Measurements from ENCODE around the gene ATAD3C. TPM values are rescaled to one million over a fixed set of nuclear protein-coding genes. Genes with fewer than 3 reads are reported as not detected.

Gene ATAD3C
- total and polyA plus RNA-seq, 2 experiments from 2014 or later = 0.45 to 1.3 TPM

DNA sequence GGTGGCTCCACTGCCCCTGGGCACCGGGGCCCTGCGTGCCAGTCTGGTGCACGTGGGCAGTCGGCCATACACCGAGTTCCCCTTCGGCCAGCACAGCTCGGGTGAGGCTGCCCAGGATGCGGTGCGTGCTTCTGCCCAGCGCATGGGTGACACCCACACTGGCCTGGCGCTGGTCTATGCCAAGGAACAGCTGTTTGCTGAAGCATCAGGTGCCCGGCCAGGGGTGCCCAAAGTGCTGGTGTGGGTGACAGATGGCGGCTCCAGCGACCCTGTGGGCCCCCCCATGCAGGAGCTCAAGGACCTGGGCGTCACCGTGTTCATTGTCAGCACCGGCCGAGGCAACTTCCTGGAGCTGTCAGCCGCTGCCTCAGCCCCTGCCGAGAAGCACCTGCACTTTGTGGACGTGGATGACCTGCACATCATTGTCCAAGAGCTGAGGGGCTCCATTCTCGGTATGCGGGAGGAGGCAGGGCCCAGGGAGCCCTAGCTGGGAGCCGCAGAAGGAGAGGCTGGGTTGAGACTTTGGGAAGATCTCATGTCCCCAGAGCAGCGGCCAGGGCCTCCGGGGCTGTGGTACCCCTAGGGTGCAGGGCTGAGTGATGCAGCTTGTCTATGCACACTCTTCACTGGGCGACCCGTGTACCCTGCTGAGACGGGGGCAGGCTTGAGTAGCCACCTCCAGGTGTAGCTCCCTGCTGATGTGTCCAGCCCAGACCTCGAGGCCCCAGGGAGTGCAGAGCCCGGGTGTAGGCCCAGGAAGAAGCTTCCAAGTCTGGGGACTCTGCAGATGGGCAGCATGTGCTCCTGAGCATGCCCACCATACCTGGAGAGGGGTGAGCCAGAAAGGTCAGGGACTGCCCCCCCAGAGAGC is 12.2 kb upstream of the ATAD3C start:
- Histone ChIP-seq H3K4me3 (no peak overlapping the region), H3K9me2 (ENCODE audit: insufficient read depth) (no peaks in the 10 kb centered on the region), H3K27me3 (ENCODE audit: insufficient read depth) (no peaks in the 10 kb centered on the region), H3K4me2 (no peak overlapping the region), H4K20me1 (replicated peaks; ENCODE audit: insufficient read depth) (no peaks in the 10 kb centered on the region), H2AFZ (no peak overlapping the region), H3F3A (replicated peaks; ENCODE audit: low read depth) (peaks cover 17% of the 10 kb centered on the region), H3K27ac (ENCODE audit: low read depth) (no peak overlapping the region), H3K36me3 (ENCODE audit: insufficient read depth) (no peaks in the 10 kb centered on the region), H3K79me2 (replicated peaks; ENCODE audit: insufficient read depth) (0 out of 2 replicates have a peak, but pooled peaks cover 2% of the 10 kb centered on the region), H3K4me1 (ENCODE audit: insufficient read depth) (peaks cover 26% of the 10 kb centered on the region)
- ATAC-seq (no peak), DNase-seq (ENCODE audit: low spot score) (no peak)
- H3K27me3 Mint-ChIP-seq (ENCODE audit: insufficient read depth, low read depth, poor library complexity) = peaks cover 12% of the 10 kb centered on the region
- no peak overlapping the region for H3K27ac Mint-ChIP-seq
- H3K9me3 Mint-ChIP-seq = no peaks in the 10 kb centered on the region
- H3K4me1 Mint-ChIP-seq = peaks cover 21% of the 10 kb centered on the region
- peaks cover 4% of the 10 kb centered on the region; the same call in 2 of the 3 replicates for H3K36me3 Mint-ChIP-seq (ENCODE audit: low read depth)
- TF ChIP-seq, protein P1, sequence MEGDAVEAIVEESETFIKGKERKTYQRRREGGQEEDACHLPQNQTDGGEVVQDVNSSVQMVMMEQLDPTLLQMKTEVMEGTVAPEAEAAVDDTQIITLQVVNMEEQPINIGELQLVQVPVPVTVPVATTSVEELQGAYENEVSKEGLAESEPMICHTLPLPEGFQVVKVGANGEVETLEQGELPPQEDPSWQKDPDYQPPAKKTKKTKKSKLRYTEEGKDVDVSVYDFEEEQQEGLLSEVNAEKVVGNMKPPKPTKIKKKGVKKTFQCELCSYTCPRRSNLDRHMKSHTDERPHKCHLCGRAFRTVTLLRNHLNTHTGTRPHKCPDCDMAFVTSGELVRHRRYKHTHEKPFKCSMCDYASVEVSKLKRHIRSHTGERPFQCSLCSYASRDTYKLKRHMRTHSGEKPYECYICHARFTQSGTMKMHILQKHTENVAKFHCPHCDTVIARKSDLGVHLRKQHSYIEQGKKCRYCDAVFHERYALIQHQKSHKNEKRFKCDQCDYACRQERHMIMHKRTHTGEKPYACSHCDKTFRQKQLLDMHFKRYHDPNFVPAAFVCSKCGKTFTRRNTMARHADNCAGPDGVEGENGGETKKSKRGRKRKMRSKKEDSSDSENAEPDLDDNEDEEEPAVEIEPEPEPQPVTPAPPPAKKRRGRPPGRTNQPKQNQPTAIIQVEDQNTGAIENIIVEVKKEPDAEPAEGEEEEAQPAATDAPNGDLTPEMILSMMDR (conservative IDR thresholded peaks at IDR 0.05; ENCODE audit: low read depth in 2 of 2) = no peak
- peak overlapping the region; percentile 83; the same call in 1 of the 3 replicates for H3K4me3 Mint-ChIP-seq

DNA sequence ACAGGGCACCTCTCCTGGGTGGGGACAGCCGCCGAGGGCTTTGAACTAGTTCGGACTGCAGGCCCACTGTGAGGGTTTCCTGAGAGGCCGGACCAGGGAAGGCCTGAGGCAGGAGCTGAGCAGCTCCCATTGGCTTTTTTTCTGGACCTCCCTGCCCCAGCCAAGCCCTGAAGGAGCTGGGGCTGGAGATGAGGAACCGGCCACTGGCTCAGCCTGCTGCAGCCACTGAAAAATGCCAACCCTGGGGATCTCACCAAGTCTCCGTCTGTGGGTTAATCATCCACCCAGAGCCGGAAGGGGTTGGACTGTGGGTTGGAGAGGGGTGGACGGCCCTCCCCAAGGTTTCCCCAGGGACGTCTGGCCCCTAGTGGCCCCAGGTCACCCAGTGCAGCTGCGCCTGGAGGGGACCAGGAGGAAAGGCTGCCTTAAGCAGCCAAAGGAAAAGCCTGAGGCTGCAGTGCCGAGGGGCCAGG is 11.5 kb upstream of the ATAD3C start:
- no peak overlapping the region for H3K27ac ChIP-seq (ENCODE audit: low read depth)
- H3K27me3 ChIP-seq (ENCODE audit: insufficient read depth) = no peaks in the 10 kb centered on the region
- H3K4me1 Mint-ChIP-seq = peaks cover 17% of the 10 kb centered on the region
- H3K27ac Mint-ChIP-seq = no peak overlapping the region
- H3K36me3 Mint-ChIP-seq (ENCODE audit: low read depth) = peaks cover 4% of the 10 kb centered on the region; the same call in 2 of the 3 replicates
- no peak for DNase-seq (ENCODE audit: low spot score)
- no peaks in the 10 kb centered on the region for H4K20me1 ChIP-seq (replicated peaks; ENCODE audit: insufficient read depth)
- peaks cover 17% of the 10 kb centered on the region for H3F3A ChIP-seq (replicated peaks; ENCODE audit: low read depth)
- no peak overlapping the region for H3K4me2 ChIP-seq
- no peaks in the 10 kb centered on the region for H3K9me2 ChIP-seq (ENCODE audit: insufficient read depth)
- peaks cover 12% of the 10 kb centered on the region for H3K27me3 Mint-ChIP-seq (ENCODE audit: insufficient read depth, low read depth, poor library complexity)
- no peak for ATAC-seq
- H3K36me3 ChIP-seq (ENCODE audit: insufficient read depth) = no peaks in the 10 kb centered on the region
- no peaks in the 10 kb centered on the region for H3K9me3 Mint-ChIP-seq
- H2AFZ ChIP-seq = no peak overlapping the region
- 0 out of 2 replicates have a peak, but pooled peaks cover 2% of the 10 kb centered on the region for H3K79me2 ChIP-seq (replicated peaks; ENCODE audit: insufficient read depth)
- H3K4me3 Mint-ChIP-seq = no peak overlapping the region
- peaks cover 19% of the 10 kb centered on the region for H3K4me1 ChIP-seq (ENCODE audit: insufficient read depth)
- no peak overlapping the region for H3K4me3 ChIP-seq
- TF ChIP-seq POLR2AphosphoS5 (IDR thresholded peaks at IDR 0.05; ENCODE audit: low read depth) (no peak), CREB1 (CRISPR knock-in tag; IDR thresholded peaks at IDR 0.05; ENCODE audit: low read depth) (no peak), EZH2 (IDR thresholded peaks at IDR 0.05; ENCODE audit: low read depth, unreplicated experiment) (no peak), ZNF331 (CRISPR knock-in tag; IDR thresholded peaks at IDR 0.05; ENCODE audit: low read depth) (no peak)
- TF ChIP-seq, protein P2, sequence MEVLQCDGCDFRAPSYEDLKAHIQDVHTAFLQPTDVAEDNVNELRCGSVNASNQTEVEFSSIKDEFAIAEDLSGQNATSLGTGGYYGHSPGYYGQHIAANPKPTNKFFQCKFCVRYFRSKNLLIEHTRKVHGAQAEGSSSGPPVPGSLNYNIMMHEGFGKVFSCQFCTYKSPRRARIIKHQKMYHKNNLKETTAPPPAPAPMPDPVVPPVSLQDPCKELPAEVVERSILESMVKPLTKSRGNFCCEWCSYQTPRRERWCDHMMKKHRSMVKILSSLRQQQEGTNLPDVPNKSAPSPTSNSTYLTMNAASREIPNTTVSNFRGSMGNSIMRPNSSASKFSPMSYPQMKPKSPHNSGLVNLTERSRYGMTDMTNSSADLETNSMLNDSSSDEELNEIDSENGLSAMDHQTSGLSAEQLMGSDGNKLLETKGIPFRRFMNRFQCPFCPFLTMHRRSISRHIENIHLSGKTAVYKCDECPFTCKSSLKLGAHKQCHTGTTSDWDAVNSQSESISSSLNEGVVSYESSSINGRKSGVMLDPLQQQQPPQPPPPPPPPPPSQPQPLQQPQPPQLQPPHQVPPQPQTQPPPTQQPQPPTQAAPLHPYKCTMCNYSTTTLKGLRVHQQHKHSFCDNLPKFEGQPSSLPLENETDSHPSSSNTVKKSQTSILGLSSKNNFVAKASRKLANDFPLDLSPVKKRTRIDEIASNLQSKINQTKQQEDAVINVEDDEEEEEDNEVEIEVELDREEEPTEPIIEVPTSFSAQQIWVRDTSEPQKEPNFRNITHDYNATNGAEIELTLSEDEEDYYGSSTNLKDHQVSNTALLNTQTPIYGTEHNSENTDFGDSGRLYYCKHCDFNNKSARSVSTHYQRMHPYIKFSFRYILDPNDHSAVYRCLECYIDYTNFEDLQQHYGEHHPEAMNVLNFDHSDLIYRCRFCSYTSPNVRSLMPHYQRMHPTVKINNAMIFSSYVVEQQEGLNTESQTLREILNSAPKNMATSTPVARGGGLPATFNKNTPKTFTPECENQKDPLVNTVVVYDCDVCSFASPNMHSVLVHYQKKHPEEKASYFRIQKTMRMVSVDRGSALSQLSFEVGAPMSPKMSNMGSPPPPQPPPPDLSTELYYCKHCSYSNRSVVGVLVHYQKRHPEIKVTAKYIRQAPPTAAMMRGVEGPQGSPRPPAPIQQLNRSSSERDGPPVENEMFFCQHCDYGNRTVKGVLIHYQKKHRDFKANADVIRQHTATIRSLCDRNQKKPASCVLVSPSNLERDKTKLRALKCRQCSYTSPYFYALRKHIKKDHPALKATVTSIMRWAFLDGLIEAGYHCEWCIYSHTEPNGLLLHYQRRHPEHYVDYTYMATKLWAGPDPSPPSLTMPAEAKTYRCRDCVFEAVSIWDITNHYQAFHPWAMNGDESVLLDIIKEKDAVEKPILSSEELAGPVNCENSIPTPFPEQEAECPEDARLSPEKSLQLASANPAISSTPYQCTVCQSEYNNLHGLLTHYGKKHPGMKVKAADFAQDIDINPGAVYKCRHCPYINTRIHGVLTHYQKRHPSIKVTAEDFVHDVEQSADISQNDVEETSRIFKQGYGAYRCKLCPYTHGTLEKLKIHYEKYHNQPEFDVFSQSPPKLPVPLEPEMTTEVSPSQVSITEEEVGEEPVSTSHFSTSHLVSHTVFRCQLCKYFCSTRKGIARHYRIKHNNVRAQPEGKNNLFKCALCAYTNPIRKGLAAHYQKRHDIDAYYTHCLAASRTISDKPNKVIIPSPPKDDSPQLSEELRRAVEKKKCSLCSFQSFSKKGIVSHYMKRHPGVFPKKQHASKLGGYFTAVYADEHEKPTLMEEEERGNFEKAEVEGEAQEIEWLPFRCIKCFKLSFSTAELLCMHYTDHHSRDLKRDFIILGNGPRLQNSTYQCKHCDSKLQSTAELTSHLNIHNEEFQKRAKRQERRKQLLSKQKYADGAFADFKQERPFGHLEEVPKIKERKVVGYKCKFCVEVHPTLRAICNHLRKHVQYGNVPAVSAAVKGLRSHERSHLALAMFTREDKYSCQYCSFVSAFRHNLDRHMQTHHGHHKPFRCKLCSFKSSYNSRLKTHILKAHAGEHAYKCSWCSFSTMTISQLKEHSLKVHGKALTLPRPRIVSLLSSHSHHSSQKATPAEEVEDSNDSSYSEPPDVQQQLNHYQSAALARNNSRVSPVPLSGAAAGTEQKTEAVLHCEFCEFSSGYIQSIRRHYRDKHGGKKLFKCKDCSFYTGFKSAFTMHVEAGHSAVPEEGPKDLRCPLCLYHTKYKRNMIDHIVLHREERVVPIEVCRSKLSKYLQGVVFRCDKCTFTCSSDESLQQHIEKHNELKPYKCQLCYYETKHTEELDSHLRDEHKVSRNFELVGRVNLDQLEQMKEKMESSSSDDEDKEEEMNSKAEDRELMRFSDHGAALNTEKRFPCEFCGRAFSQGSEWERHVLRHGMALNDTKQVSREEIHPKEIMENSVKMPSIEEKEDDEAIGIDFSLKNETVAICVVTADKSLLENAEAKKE (CRISPR knock-in tag; IDR thresholded peaks at IDR 0.05) = no peak
- TF ChIP-seq, protein P3, sequence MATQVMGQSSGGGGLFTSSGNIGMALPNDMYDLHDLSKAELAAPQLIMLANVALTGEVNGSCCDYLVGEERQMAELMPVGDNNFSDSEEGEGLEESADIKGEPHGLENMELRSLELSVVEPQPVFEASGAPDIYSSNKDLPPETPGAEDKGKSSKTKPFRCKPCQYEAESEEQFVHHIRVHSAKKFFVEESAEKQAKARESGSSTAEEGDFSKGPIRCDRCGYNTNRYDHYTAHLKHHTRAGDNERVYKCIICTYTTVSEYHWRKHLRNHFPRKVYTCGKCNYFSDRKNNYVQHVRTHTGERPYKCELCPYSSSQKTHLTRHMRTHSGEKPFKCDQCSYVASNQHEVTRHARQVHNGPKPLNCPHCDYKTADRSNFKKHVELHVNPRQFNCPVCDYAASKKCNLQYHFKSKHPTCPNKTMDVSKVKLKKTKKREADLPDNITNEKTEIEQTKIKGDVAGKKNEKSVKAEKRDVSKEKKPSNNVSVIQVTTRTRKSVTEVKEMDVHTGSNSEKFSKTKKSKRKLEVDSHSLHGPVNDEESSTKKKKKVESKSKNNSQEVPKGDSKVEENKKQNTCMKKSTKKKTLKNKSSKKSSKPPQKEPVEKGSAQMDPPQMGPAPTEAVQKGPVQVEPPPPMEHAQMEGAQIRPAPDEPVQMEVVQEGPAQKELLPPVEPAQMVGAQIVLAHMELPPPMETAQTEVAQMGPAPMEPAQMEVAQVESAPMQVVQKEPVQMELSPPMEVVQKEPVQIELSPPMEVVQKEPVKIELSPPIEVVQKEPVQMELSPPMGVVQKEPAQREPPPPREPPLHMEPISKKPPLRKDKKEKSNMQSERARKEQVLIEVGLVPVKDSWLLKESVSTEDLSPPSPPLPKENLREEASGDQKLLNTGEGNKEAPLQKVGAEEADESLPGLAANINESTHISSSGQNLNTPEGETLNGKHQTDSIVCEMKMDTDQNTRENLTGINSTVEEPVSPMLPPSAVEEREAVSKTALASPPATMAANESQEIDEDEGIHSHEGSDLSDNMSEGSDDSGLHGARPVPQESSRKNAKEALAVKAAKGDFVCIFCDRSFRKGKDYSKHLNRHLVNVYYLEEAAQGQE (IDR thresholded peaks at IDR 0.05; ENCODE audit: unreplicated experiment) = no peak

All from GM23338 (cell line).